Glutamatergic neuron (in vitro differentiated cells): ENCODE measurements around the gene CCER1. TPM values are rescaled to one million over a fixed set of nuclear protein-coding genes. Genes with fewer than 3 reads are reported as not detected.

Experiments
- DNase-seq: peaks from one replicate; pipeline ENCODE4 v3.0.0; 2022
- H3K27ac Mint-ChIP-seq: one replicate; pipeline ENCODE4 v1.8.0; 2020; ENCODE audit warnings: mild to moderate bottlenecking, mixed read lengths, inconsistent platforms; ENCODE audit not compliant: unreplicated experiment
- H3K27me3 Mint-ChIP-seq: one replicate; pipeline ENCODE4 v1.8.0; 2020; ENCODE audit warnings: mild to moderate bottlenecking, moderate library complexity, mixed read lengths, inconsistent platforms; ENCODE audit not compliant: unreplicated experiment
- H3K36me3 Mint-ChIP-seq: one replicate; pipeline ENCODE4 v1.8.0; 2020; ENCODE audit warnings: mild to moderate bottlenecking, mixed read lengths, inconsistent platforms; ENCODE audit not compliant: unreplicated experiment
- H3K4me1 Mint-ChIP-seq: one replicate; pipeline ENCODE4 v1.8.0; 2020; ENCODE audit warnings: mild to moderate bottlenecking, low read depth, mixed read lengths, inconsistent platforms; ENCODE audit not compliant: unreplicated experiment
- H3K4me3 Mint-ChIP-seq: one replicate; pipeline ENCODE4 v1.8.0; 2020; ENCODE audit warnings: mild to moderate bottlenecking, mixed read lengths, inconsistent platforms; ENCODE audit not compliant: unreplicated experiment
- H3K9me3 Mint-ChIP-seq: one replicate; pipeline ENCODE4 v1.8.0; 2020; ENCODE audit warnings: mild to moderate bottlenecking, moderate library complexity, mixed read lengths, inconsistent platforms; ENCODE audit not compliant: unreplicated experiment
- CTCF ChIP-seq: fragments of 200-600 bp; sonication (generic); IDR thresholded peaks from one replicate; pipeline ENCODE4 v1.5.0; 2021; ENCODE audit not compliant: partially characterized antibody, unreplicated experiment
- total RNA-seq: library from RNA; stranded (reverse); fragmentation: NEBNext Ultra II Directional; extraction: Animal tissue kit (Norgen Biotek cat#: 25700); gene quantifications from one replicate; pipeline ENCODE4 v1.2.1, GENCODE V29; 2021; ENCODE audit not compliant: unreplicated experiment

CCER1 gene
- total RNA-seq, 1 donor from 2014 or later, result not detected

DNA sequence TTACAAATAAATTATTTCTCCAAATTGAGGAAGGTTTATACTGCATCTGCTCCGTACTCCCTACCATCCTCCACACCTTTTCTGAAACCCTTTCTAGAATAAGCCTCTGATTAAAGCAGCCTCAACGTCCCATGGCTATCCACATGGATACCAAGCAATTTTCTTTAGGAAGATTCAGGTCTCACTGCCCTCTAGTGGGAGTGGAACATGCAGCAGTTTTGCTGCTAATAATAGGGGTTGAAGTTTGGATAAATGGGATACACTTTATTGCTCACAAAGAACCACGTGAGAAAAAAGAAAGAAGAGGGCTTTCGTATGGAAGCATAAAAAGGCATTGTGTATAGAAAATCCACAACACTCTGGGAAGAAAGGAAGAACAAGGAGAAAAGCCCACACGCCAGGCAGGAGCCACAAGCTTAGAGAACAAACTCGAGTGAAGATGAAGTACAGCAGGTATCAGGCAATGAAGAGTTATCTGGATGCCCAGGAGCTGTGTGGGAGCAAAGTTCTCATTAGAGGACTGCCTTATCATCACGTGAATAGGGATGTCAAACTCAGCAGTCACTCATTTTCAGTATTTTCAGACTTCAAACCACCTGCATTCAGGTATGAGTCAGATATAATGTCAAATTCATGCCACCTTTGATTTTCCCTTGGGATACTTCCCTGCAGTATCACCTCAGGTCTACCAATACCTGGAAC is 45.8 kb downstream of the CCER1 start:
- DNase-seq, result peak; percentile 38
- H3K27me3 Mint-ChIP-seq, result no peaks in the 10 kb centered on the region
- H3K9me3 Mint-ChIP-seq, result no peaks in the 10 kb centered on the region
- H3K27ac Mint-ChIP-seq, result no peak overlapping the region
- H3K36me3 Mint-ChIP-seq, result no peaks in the 10 kb centered on the region
- H3K4me3 Mint-ChIP-seq, result no peak overlapping the region
- peak; percentile 81 for TF ChIP-seq CTCF
- no peaks in the 10 kb centered on the region for H3K4me1 Mint-ChIP-seq

GRCh38 chr12:90908465-90908864 is 46.5 kb downstream of the CCER1 start:
- Mint-ChIP-seq H3K27ac (no peak overlapping the region), H3K9me3 (no peaks in the 10 kb centered on the region), H3K4me3 (no peak overlapping the region), H3K27me3 (no peaks in the 10 kb centered on the region), H3K36me3 (no peaks in the 10 kb centered on the region), H3K4me1 (no peaks in the 10 kb centered on the region)
- DNase-seq, result no peak
- no peak for TF ChIP-seq CTCF

DNA sequence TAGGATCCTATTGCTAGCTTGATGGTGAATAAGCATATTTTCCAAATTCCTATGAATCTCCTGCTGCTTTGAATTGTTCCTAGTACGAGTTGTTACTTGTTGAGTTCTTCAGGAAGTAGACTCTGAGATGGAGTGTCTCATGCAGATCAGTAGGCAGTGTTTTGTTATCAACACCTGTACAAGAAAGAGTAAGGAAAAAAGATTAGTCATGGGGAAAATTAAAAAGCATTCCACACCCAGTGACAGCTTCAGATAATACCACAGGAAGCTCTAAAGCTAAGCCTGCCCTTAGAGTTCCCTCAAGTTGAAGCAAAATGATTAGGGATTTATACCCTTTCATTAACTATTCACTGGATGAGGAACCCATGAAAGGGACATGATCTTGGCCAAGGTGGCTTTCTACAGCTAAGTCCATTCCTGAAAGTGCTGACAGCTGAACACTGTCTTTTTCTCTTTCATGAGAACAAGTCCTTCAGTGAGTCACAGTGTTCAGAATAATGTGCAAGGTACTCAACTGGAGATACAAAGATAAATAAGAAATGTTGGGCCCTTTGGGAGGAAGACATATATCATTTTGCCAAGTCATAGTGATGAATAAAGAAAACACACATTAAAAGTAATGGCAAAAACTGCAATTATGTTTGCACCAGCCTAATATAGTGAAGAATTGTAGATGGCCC is 49.1 kb downstream of the CCER1 start:
- Mint-ChIP-seq H3K9me3 (no peaks in the 10 kb centered on the region), H3K4me3 (no peak overlapping the region), H3K36me3 (no peaks in the 10 kb centered on the region), H3K27ac (no peak overlapping the region), H3K4me1 (no peaks in the 10 kb centered on the region), H3K27me3 (no peaks in the 10 kb centered on the region)
- DNase-seq, result no peak
- TF ChIP-seq CTCF, result no peak

GRCh38 chr12:90902596-90902995 is 52.4 kb downstream of the CCER1 start:
- no peak overlapping the region for H3K4me3 Mint-ChIP-seq
- no peak for TF ChIP-seq CTCF
- H3K36me3 Mint-ChIP-seq, result no peaks in the 10 kb centered on the region
- no peak overlapping the region for H3K27ac Mint-ChIP-seq
- H3K9me3 Mint-ChIP-seq, result no peaks in the 10 kb centered on the region
- no peaks in the 10 kb centered on the region for H3K4me1 Mint-ChIP-seq
- H3K27me3 Mint-ChIP-seq, result no peaks in the 10 kb centered on the region
- no peak for DNase-seq

Other genes with a start within 250 kb of the CCER1 start
- not detected for gene EPYC, start 49.8 kb upstream of the CCER1 start, total RNA-seq
- not detected for gene KERA, start 102.8 kb upstream of the CCER1 start, total RNA-seq
- not detected for gene LUM, start 156.3 kb upstream of the CCER1 start, total RNA-seq
- gene DCN, start 227.6 kb upstream of the CCER1 start, total RNA-seq, result not detected